Lower lobe of right lung (tissue), 2 donors: Measurements from ENCODE around the gene STK11. TPM values are rescaled to one million over a fixed set of nuclear protein-coding genes. Genes with fewer than 3 reads are reported as not detected.

Experiments used
- ATAC-seq, 2 donors: fragments of 200-7000 bp; cut with Tn5 transposase; one replicate each; pipeline ENCODE4 v1.9.1; 2020 to 2022; ENCODE audit warnings: mild to moderate bottlenecking in 2 of 2, moderate library complexity in 2 of 2
- DNase-seq: peaks from one replicate; pipeline ENCODE4 v3.0.0-alpha.2; 2020
- H3K27ac ChIP-seq: fragments of 200-600 bp; one replicate; pipeline ENCODE4 v1.8.0; 2022
- H3K27me3 ChIP-seq: fragments of 200-600 bp; one replicate; pipeline ENCODE4 v1.8.0; 2022; ENCODE audit warnings: low read depth
- H3K36me3 ChIP-seq: fragments of 200-600 bp; one replicate; pipeline ENCODE4 v1.8.0; 2022; ENCODE audit warnings: mild to moderate bottlenecking
- H3K4me1 ChIP-seq: fragments of 200-600 bp; one replicate; pipeline ENCODE4 v1.8.0; 2022
- H3K4me3 ChIP-seq: fragments of 200-600 bp; one replicate; pipeline ENCODE4 v1.8.0; 2022; ENCODE audit warnings: mild to moderate bottlenecking
- H3K9me3 ChIP-seq: fragments of 200-600 bp; one replicate; pipeline ENCODE4 v1.8.0; 2022
- intact Hi-C: fragments of 100-400 bp; cut with DNase I; formaldehyde crosslinking; loops from one replicate; pipeline ENCODE4 v1.11.0; 2022
- total RNA-seq: library from RNA; stranded (reverse); fragmentation: NEBNext Ultra II Directional; extraction: Animal tissue kit (Norgen Biotek cat#: 25700); gene quantifications from one replicate; pipeline ENCODE4 v1.2.1, GENCODE V29; 2021
- TF ChIP-seq, protein P1 (sequence below): fragments of 200-600 bp; IDR thresholded peaks from one replicate; pipeline ENCODE4 v1.8.0; 2022; ENCODE audit warnings: antibody characterized with exemption, mild to moderate bottlenecking
- donor health status: DM: no; HTN: yes; CAD: no; lungs with severe emphysema.

Gene STK11
- total RNA-seq, 1 donor from 2014 or later: 50.5 TPM

DNA sequence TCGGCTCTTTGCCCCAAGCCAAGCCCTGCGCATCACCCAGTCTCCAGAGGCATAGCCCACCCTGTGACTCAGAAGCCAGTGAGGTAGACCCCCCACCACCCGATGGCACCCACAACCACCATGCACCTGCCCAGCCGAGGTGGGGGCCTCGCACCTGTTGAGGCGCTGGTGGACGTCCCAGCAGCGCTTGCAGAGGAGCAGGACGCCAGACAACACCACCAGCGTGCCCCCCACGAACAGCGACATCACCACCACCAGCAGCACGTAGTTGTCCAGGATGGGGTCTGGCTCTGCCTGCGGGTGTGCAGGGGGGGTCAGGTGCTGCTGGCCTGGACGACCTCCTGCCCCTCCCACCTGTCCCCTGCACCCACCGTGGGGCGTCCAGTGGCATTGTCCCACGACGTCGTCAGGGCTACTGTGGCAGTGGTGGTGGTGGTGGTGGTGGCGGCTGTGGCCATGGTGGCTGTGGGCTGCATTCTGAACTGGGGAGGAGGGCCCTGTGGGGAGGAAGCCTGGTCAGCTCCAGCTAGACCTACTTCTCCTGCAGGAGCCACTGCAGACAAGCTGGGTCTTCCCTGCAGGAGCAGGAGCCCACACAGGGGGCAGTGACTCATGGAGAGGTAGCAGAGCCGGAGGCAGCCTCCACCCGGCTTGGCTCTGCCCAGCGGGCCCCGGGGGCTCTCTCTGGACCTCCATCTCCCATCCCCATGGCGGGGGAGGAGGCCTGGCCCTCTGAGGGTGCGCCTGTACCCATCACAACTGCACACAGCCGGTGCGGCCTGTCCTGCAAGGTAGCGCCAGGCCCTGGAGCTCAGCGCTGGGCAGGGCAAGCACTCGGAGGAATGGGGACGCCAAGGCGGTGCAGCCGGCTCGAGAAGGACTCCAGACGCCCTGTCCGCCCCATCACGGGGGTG is 30.3 kb downstream of the STK11 start:
- Histone ChIP-seq H3K27me3 (peaks cover 9% of the 10 kb centered on the region), H3K27ac (no peak overlapping the region), H3K4me1 (peaks cover 43% of the 10 kb centered on the region), H3K4me3 (no peak overlapping the region), H3K36me3 (no peaks in the 10 kb centered on the region), H3K9me3 (no peaks in the 10 kb centered on the region)
- intact Hi-C loops: no loop called here
- ATAC-seq: no peak
- TF ChIP-seq, protein P1, sequence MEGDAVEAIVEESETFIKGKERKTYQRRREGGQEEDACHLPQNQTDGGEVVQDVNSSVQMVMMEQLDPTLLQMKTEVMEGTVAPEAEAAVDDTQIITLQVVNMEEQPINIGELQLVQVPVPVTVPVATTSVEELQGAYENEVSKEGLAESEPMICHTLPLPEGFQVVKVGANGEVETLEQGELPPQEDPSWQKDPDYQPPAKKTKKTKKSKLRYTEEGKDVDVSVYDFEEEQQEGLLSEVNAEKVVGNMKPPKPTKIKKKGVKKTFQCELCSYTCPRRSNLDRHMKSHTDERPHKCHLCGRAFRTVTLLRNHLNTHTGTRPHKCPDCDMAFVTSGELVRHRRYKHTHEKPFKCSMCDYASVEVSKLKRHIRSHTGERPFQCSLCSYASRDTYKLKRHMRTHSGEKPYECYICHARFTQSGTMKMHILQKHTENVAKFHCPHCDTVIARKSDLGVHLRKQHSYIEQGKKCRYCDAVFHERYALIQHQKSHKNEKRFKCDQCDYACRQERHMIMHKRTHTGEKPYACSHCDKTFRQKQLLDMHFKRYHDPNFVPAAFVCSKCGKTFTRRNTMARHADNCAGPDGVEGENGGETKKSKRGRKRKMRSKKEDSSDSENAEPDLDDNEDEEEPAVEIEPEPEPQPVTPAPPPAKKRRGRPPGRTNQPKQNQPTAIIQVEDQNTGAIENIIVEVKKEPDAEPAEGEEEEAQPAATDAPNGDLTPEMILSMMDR: no peak
- no peak for DNase-seq

DNA sequence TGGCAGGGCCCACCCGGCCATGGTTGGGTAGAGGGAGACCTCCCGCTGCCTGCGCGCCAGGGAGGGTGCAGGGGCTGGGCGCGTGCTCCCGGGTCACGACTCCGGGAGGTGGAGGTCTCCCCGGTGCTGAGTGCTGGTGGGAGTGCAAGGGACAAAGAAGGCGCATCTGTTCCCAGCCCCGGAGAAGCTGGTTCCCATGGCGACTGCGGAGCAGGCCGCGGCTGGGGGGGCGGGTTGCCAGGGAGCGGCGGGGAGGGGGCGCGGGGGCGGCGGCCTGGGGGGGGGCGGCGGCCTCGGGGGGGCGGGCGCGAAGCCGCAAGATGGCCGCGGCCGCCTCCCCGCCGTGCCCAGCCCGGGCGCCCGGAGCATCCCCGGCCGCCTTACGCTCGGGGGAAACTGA is 31.0 kb downstream of the STK11 start:
- no peak overlapping the region for H3K4me3 ChIP-seq
- intact Hi-C loops: no loop called here
- no peak overlapping the region for H3K27ac ChIP-seq
- DNase-seq (no peak), ATAC-seq (no peak)
- H3K9me3 ChIP-seq: no peaks in the 10 kb centered on the region
- no peaks in the 10 kb centered on the region for H3K36me3 ChIP-seq
- TF ChIP-seq, protein P1: no peak
- H3K4me1 ChIP-seq: peaks cover 48% of the 10 kb centered on the region
- H3K27me3 ChIP-seq: peaks cover 9% of the 10 kb centered on the region

DNA sequence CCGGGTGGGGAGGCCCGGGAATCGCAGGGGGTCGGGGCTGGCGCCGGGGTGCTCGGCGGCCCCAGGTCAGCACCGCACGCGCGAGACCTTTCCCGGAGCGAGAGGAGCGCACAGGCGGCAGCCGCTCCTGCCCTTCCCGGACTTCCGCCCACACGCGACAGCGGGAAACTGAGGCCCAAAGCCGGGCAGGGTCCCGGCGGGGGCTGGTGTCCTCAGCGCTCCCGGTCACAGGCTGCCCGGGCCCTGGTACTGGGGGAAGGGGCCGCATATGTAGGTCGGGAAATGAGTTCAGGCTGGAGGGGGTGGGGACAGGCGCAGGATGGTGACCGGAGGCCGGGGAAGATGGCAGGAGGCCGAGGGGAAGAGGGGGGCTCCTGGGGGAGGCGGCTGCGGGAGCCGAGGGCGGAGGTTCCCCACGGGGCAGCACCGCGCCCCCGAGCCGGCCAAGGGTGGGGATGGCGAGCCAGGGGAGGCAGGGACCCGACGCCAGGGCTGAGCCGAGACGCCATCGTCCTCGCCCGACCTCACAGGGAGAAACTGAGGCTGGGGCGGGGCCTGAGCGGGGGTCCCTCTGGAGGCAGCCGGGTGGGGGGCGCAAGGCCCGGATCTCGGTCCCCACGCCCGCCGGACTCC is 31.6 kb downstream of the STK11 start:
- Histone ChIP-seq H3K27me3 (peaks cover 9% of the 10 kb centered on the region), H3K27ac (no peak overlapping the region), H3K4me3 (peak overlapping the region; percentile 54), H3K9me3 (no peaks in the 10 kb centered on the region), H3K4me1 (peaks cover 44% of the 10 kb centered on the region), H3K36me3 (no peaks in the 10 kb centered on the region)
- TF ChIP-seq, protein P1: no peak
- ATAC-seq (no peak), DNase-seq (no peak)
- intact Hi-C loops: no loop called here

DNA sequence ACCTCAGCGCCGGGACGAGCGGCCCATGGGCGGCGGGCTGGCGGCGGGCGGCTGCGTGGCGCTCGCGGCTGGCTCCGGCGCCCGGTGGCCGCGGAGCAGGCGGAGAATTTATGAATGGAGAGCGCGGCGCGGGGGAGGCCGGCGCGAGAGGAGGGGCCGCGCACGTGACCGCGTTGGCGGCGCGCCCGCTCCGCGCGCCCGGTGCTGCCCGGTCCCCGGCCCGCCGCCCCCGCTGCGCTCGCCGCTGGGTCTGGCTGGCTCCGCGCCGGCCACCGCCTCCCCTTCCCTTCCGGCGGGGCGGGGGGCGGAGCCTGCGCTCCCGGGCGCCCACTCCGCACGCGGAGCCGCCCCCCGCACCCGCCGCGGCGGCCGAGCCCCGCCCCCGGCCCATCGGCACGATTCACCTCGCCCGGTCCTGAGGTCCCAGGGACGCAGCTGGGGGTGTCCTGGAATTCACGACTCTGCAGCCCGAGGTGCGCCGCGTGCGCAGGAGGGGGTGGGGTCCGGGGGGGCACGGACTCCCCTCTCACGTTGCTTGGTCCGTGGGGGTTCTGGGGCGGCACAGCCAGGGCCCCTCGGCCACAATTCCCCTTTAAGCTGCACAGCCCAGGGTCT is 32.3 kb downstream of the STK11 start, which contains the start of gene CBARP:
Gene CBARP (minus strand): TSS at position 252 of the 615 bp plus-strand sequence. CDS start 1,905 bp downstream, outside the sequence.
- intact Hi-C loops: no loop called here
- H3K27me3 ChIP-seq: peaks cover 9% of the 10 kb centered on the region
- H3K27ac ChIP-seq: no peak within 1 kb of the TSS
- no peak for DNase-seq
- H3K9me3 ChIP-seq: no peaks in the 10 kb centered on the region
- TF ChIP-seq, protein P1: no peak
- ATAC-seq: no peak
- H3K4me3 ChIP-seq: peak within 1 kb of the TSS; percentile 54
- peaks cover 44% of the 10 kb centered on the region for H3K4me1 ChIP-seq
- no peaks in the 10 kb centered on the region for H3K36me3 ChIP-seq

DNA sequence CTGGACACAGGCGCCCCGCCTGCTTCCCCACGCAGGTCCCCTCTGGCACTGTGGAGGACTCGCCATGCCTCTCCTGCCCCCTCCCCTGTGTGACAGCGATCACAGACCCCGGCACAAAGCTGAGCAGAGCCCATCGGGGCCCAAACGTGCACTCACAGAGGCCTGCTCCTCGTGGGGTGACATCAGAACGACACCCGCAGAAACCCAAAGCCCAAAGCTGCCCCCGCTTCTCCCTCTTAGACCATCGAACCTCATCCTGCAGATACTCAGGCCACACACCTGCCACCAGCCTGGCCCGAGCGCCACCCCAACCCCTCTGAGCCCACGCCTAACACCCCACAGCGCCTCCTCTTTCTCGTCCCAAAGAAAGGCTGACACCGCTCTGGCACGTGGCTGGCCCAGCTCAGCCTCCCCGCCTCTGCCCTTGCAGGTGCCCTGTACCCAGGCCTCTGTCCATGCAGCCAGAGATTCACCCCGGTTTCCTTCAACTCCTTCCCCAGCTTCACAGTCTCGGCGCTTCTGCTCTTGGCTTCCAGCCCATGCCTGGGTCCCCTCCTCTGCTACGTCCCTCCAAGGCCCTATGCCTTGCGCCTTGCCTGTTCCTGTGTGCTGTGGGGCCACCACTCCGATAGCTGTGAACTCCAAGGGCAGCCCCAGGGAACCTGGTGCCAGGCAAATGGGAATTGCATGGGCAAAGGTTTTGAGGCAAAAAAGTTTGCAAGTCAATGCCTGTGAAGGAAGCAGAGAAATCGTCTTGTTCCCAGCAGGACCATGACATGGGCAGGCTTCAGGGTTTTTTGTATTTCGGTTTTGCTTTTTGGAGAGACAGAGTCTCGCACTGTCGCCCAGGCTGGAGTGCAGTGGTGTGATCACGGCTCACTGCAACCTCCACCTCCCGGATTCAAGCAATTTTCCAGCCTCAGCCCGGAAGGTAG is 33.1 kb downstream of the STK11 start:
- H3K36me3 ChIP-seq: no peaks in the 10 kb centered on the region
- peaks cover 44% of the 10 kb centered on the region for H3K4me1 ChIP-seq
- intact Hi-C loops: no loop called here
- ATAC-seq (no peak), DNase-seq (no peak)
- TF ChIP-seq, protein P1: no peak
- peaks cover 9% of the 10 kb centered on the region for H3K27me3 ChIP-seq
- H3K9me3 ChIP-seq: no peaks in the 10 kb centered on the region
- no peak overlapping the region for H3K27ac ChIP-seq
- H3K4me3 ChIP-seq: peak overlapping the region; percentile 37
